NCI-H446 treated with DMSO at 0.1 percent for 48 hours (cell line): ENCODE measurements around the gene SLC17A8.
"Not testable (repeated sequence)": the region's sequence is repeated elsewhere in the genome, so short reads cannot be mapped to it uniquely, and the experiment has no call there.

Source experiments
- DNase-seq: peaks from one replicate; lab custom pipeline; 2025; lab: John Stamatoyannopoulos, UW

Gene SLC17A8

DNA sequence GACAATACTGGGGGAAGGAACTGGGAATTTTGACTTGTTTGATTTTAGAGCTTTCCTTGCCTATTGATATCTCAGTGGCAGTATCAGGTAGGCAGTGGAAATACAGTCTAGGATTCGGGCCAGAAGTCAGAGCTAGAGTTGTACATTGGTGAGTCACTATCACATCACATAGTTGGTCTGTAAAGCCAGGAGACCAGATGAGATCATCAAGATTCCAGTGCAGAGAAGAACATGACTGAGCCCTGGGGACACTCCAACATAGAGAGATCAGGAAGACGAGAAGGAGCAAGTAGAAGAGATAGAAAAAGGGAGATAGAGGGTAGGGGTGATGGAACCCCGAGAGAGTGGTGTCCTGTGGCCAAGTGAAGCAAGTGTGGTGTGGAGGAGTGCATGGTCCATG lies 70.2 kb downstream of the SLC17A8 start:
- DNase-seq, result no peak

DNA sequence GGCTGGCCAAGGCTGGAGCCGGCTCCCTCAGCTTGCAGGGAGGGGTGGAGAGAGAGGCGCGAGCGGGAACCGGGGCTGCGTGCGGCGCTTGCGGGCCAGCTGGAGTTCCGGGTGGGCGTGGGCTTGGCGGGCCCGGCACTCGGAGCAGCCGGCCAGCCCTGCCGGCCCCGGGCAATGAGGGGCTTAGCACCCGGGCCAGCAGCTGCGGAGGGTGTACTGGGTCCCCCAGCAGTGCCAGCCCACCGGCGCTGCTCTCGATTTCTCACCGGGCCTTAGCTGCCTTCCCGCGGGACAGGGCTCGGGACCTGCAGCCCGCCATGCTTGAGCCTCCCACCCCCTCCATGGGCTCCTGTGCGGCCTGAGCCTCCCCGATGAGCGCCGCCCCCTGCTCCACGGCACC lies 73.4 kb downstream of the SLC17A8 start:
- DNase-seq, result not testable (repeated sequence)

DNA sequence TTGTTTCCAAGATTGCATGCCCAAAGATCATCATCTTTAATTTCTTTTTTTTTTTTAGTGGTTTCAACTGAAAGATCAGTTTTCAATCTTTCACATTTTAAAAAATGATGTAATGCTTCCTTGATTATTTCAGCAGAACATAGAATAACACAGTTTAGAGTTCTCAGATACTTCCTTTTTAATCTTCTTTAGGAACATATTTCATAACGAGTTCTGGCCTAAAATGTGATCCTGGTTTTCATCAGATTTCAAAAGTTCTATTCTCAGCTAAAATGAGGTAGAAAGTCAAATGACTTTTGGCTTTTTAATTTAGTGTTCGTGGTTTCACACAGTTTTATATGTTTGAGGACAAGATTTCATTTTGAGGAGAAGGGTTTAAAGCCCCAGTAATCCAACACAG lies 76.8 kb downstream of the SLC17A8 start:
- no peak for DNase-seq

DNA sequence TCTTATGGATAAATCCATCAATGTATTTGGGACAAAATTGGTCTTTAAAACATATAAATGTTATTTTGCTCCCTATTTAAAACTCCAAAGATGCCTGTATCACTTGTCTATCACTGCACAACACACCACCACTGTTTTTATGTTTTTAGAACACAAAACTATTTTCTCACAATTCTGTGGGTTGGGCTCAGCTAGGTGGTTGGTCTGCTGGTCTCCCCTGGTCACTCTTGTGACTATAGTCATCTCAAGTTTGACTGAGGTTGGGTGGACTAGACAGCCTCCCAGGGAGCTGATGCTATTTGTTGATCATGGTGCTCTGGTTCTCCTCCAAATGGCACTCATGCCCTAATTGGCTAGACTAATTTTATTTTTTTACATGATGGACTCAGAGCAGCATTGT lies 77.3 kb downstream of the SLC17A8 start:
- no peak for DNase-seq

DNA sequence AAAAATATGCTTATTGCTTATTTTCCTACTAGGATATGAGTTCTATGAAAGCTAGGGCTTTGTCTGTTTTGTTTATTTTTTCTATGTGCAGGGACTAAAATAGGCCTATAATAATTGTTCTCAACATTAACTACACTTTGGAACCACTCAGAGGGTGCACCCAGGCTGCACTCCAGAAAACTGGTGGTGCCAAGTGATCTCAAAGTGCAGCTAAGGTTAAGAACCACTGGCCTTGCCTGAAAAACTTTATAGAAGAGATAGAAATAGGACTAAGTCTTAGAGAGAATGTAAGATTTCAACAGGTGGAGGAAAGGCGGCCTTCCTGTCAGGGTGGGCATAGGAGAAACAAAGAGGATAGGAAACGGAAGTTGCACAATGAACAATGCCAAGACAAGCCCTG lies 79.1 kb downstream of the SLC17A8 start:
- no peak for DNase-seq

DNA sequence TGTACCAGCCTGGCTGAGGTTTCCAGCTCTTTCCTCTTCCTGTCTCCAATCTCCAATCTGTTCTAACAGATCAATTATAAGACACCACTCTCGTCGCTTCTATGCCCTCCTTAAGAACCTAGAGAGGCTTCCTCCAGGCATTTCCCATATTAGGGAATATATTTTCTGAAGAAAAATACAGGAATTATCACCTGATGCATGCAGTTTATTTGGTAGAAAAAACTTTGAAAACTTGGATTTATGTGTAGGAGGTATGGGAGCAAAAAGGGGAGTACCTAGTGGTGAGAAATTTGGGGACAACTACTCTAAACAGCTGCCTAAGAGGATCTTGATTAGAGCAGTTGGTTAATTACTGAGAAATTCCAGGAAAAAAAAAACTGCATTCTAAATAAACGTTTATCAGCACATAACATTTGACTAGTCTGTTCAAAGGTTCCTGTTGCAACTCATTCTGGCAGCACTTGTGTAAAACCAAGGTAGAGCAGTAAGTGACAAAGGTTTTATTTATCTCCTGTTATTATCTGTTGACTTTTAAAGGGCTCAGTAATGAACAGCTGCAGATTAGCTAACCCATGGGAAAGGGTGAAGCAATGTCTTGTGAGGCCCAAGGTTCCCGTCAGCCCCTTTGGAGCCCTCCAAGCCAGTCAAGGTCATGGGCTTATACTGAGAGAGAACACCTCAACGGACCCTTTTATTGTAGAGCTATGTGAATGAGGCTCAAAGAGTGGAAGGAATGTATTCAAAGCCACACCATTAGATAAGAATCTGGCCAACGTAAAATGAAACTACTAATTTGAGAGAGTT lies 80.4 kb downstream of the SLC17A8 start:
- no peak for DNase-seq

DNA sequence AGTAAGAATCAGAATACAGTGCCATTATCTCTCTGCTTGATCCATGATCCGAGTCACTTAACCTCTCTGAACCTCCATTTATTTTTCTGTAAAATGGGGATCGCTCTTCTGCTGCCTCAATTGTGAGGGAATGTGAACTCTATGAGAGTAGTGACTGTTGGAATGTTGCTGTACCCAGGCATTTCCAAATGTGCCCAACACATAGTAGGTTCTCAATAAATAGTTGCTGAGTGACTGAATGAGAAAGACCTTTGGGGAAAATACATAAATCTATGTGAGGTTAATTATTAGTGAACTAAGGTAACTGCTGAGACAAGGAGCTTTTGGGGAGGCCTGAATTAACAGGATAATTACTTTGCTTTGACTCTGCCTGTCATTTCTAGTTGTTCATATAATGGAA lies 82.9 kb downstream of the SLC17A8 start:
- DNase-seq, result no peak

DNA sequence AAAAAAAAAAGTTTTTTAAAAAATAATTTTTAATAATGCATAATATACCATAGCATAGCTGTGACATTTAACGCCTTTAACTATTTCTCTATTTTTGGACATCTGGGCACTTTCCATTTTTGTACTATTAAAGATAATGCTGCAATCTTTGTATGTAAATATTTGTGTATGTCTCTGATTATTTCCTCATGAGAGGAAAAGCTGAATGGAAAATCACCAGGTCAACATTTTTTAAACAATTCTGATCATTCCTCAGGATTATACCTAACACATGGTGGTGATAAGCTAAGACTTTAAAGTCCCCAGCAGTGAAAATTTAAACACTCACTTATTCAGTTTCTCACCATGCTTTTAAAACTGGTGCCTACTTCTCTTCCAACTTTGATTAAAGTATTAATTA lies 85.5 kb downstream of the SLC17A8 start:
- DNase-seq, result no peak

DNA sequence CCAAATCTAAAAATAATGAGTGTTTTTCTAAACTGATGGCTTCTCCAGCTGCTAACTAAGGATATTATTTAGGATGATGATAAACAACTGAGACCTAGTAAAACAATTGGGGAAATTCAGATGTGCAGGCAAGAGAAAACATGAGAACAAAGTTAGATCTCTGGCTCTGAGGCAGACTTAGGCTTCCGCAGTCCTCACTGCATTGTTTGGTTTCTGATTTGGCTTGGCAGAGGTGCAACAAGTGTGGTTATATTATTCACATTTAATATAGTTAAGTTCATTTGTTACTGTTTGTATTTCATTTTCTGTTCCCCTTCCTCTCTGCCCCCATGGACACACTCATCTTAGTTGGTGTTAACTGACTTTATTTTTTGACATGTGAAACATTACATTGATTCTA lies 86.6 kb downstream of the SLC17A8 start:
- no peak for DNase-seq

DNA sequence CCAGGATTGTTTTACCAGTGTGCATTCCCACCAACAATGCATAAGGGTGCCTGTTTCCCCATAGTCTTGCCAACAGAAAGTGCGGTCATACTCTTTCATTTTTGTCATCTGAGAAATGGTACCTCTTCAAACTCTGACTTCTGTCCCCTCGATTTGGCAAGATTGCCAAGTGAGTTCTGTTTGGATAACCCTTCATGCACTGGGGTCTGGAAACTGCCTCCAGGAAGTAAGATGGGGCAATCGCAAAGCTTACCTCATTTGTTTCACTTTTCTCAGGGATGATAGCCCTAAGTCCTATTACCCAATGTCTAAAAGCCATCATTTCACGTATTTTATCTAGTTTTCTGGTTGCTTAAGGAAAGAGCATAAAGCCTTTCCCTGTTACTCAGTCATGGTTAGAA lies 88.2 kb downstream of the SLC17A8 start:
- no peak for DNase-seq

DNA sequence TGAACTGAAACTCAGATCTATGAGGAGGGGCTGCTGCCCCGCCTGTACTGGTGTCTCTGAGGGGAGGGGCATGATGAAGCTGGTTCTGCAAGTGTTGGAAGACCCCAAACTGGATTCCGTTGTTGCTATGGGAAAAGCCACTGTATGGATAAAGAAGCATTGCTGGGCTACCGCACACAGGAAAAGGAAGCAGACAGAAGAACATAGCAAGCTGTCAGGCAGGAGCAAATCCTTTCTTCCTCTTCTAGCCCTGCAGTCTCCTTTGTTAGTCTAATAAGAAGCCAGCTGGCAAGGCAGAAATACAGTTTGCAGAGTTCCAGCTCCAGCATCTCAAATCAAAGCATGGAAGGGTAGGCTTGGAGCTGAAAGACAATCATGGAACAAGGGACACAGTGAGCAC lies 90.5 kb downstream of the SLC17A8 start:
- peak; percentile 45 for DNase-seq

DNA sequence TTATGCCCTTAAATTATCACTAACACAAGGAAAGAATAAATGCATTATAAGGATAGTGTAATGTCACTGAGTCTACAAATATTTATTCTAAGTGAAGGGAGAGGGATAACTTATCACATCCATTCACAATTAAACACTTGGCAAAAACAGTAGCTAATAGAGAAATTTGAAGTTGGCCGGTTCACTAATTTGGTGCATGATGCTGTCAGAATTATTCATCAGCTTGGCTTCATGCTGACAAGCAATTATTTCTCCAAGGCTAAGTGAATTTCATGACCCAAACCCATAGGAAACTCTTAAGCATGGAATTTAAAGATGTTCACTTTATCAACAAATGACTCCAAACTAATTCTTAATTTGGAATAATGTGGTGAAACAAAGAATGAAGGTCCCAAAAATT lies 91.8 kb downstream of the SLC17A8 start:
- peak; percentile 72 for DNase-seq

DNA sequence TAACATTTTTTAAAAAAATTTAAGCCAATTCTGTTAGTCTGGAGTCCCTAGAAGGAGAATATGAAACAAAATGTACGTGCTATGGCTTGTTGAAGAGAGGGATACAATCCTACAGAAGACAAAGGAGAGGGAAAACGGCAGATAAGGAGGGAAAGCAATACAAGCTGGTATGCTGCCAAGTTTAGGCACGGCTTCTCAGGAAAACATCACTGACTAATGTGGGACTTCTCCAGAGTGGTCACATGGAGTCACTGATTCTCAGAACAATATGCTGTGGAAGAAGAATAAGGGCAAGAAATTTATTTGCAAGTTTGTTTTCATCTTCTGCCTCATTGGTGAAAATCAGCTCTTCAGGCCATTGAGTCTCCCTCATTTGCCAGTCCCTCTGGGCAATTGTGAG lies 93.9 kb downstream of the SLC17A8 start:
- no peak for DNase-seq

DNA sequence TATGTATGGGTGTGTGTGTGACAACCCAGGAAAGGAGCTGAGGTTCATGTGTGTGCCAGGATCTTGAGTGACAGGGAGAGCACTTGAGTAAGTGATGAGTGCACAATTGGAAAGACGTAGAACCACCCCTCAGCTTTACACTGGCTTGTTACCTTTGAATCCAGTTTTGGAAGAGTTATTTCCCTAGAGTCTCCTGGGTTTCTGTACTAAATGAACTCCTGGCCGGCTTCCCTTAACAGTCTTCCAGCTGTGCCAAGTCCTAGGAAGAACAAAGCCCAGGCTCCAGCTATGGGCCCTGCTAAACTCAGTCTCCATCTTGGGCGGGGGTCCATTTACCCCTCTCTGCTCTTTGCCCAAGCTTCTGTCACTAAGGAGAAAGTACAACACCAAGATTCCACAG lies 97.1 kb downstream of the SLC17A8 start:
- DNase-seq, result peak; percentile 92

DNA sequence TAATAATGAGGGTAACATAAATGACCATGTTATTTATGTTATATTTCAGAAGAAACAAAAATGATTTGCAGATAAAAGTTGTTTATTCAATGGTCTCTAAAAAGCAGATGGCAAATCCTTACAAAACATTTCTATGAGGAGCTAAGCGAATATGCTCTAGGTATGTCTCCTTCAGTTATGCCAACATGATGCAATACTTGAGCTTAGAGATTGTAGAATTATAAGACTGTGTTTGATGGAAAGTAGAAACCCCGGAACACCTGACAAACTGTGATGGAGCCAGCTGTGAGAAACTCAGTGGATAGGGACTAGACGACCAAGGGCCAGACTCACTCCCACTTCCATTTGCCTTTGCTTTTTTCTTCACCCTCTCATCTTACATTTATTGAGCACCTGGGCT lies 99.0 kb downstream of the SLC17A8 start:
- no peak for DNase-seq

DNA sequence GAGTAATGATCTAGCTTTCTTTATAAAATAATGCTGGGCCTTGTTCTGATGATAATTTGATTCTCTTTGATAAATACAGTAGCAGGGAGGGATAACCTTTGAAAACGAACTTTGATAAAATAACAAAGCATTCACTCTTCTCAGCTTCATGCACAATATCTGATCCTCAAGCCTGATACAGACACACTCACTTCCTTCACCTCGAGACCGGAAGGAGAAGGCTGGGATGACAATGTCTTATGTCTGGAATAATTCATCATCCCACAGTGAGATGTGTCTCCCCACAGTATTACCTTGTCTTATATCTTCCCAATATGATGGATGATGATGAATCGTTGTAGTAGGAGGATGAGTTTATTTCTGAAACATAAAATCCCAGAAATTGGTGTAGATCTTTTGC lies 101.3 kb downstream of the SLC17A8 start:
- no peak for DNase-seq

DNA sequence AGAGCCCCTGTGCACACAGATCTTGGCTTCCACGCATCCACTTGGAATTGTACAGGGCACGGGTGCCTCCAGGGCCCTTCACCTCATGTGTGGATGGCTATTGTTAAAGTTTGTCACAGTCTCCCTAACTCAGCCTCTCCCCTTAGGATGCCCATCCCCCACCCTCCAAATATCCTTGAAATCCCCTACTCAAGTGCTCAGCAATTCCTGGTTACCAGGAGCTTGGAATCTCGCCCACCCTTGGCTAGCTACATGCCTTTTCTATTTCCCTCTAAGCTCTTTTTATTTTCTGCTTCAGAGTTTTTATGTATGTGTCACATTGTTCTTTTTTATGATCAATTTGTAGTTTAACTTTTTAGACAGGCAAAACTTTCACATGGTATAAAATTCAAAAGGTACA lies 103.8 kb downstream of the SLC17A8 start:
- no peak for DNase-seq

DNA sequence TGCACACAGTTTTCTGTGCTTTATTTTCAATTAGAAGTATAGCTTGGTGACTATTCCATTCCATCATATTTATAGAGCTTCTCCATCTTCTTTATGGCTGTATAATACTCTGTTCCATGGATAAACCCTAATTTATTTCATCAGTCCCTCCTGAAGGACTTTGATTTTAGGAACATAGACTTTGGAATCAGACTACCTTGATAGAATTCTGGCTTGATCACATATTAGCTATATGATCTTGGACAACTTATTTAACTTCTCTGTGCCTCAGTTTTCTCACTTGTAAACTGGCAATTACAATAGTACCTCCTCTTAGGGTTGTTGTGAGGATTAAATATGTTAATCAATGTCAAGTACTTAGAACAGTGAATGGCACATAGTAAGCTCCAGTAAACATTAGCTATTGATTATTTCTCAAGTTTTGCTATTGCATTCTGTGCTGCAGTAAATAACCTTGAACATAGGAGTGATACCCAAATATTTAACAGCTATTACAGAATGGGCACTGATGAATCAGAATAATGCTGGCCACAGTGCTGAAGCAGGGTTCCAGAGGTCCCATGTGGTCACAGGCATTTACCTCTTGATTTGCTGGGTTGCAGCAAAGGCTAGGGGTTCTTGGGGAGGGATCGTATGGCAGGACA lies 104.6 kb downstream of the SLC17A8 start:
- no peak for DNase-seq

DNA sequence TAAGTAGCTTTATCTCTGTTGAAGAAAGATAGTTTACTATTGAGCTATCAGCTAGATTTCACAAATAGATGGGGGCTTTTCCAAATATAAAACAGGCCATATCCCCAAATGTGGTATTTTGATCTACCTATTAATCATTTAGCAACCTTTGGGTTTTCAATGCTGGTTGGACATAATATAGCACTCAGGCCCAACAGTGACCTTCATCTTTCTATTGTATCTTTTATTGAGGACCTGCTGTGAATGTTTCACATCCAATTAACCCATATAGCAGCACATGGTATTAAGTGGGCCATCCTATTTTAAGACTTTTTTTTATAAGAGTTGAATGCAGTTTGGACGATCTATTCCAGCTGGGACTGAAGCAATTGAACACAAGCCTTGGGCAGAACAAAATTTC lies 106.8 kb downstream of the SLC17A8 start:
- no peak for DNase-seq

DNA sequence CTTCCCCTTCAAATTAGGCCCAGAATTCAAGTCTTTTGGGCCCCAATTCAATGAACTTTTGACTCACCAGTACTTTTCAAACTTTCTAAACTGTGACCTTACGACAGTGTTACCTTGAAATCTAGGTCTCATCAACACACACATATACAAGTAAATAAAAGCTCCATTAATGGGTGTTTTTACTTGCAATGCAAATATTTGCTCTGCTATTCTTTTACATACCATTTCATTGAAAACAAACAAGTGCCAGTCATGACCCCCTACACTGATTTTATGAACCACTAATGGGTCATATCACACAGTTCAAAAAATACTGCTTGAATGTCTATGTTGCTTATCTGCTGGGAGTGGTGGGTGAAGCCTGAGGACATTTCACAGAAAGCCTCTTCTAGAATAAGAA lies 107.7 kb downstream of the SLC17A8 start:
- DNase-seq, result no peak

DNA sequence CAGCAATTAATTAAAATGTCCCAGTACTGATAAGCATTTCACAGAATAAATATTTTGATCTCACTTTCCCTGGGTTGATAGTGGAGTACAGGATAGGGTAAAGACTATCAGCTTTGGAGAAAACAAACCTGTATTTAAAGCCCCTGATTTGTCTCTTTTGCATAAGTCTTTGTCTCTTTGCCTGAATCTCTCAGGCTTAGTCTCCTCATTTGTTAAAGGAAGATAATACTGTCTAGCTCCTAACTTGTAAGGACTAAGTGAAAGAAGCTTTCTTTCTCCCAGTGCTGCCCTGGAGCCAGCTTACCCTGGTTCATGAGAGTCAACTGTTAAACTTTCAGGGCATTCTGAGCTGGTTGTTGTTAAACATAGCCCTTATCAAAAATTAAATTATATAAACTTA lies 111.3 kb downstream of the SLC17A8 start:
- no peak for DNase-seq
